Calu3 (cell line): ENCODE results near the gene KCNMB2. TPM values are rescaled to one million over a fixed set of nuclear protein-coding genes. Genes with fewer than 3 reads are reported as not detected.
"Not testable (repeated sequence)": the region's sequence is repeated elsewhere in the genome, so short reads cannot be mapped to it uniquely, and the experiment has no call there.

Experiments
- BruUV-seq: library from RNA; stranded (reverse); fragments of 400-500 nt; replicated peaks from 2 replicates; lab custom pipeline; 2021; lab: Mats Ljungman, UMichigan
- CTCF ChIA-PET: fragments of 300-600 bp; sonication (Branson Sonifier 250); formaldehyde crosslinking; loops from one replicate; lab custom pipeline; 2022; ENCODE audit warnings: antibody characterized with exemption; lab: Charles Lee
- DNase-seq: peaks from one replicate; pipeline ENCODE4 v3.0.0; 2022
- H3K27ac Mint-ChIP-seq: one replicate; pipeline ENCODE4 v1.8.0; 2022; ENCODE audit warnings: mixed read lengths; ENCODE audit not compliant: unreplicated experiment
- H3K27me3 Mint-ChIP-seq: one replicate; pipeline ENCODE4 v1.8.0; 2022; ENCODE audit warnings: mixed read lengths; ENCODE audit not compliant: unreplicated experiment
- H3K36me3 Mint-ChIP-seq: one replicate; pipeline ENCODE4 v1.8.0; 2022; ENCODE audit warnings: mild to moderate bottlenecking, moderate library complexity, mixed read lengths; ENCODE audit not compliant: insufficient read depth, unreplicated experiment
- H3K4me1 Mint-ChIP-seq: one replicate; pipeline ENCODE4 v1.8.0; 2022; ENCODE audit warnings: mild to moderate bottlenecking, low read depth, mixed read lengths; ENCODE audit not compliant: unreplicated experiment
- H3K4me3 Mint-ChIP-seq: one replicate; pipeline ENCODE4 v1.8.0; 2022; ENCODE audit warnings: mild to moderate bottlenecking, low read depth, moderate library complexity, mixed read lengths; ENCODE audit not compliant: unreplicated experiment
- H3K9me3 Mint-ChIP-seq: one replicate; pipeline ENCODE4 v1.8.0; 2022; ENCODE audit warnings: low read depth, mixed read lengths; ENCODE audit not compliant: unreplicated experiment
- CTCF ChIP-seq: fragments of 200-600 bp; IDR thresholded peaks from one replicate; pipeline ENCODE4 v1.8.0; 2022; ENCODE audit warnings: antibody characterized with exemption; ENCODE audit not compliant: unreplicated experiment
- intact Hi-C: fragments of 100-400 bp; cut with micrococcal nuclease; formaldehyde crosslinking; loops from one replicate; pipeline ENCODE4 v1.10.0; 2022; ENCODE audit not compliant: unreplicated experiment
- total RNA-seq: library from RNA; stranded (reverse); gene quantifications from 2 replicates; pipeline ENCODE4 v1.2.3, GENCODE V29; 2022

The KCNMB2 gene
- total RNA-seq, 1 experiment from 2014 or later: not detected

- DNase-seq: no peak
- CTCF ChIA-PET: no interaction called here
These were observed 9.8 kb downstream of the KCNMB2 start for GRCh38 chr3:178546079-178546478.

GRCh38 chr3:178549426-178549825, 13.2 kb downstream of the KCNMB2 start:
- intact Hi-C loops: loop anchor here (2.0 kb wide), 1 partner anchor 15 kb away; no protein-coding TSS in a partner anchor
- DNase-seq, H3K4me1 Mint-ChIP-seq, H3K27ac Mint-ChIP-seq, H3K27me3 Mint-ChIP-seq, BruUV-seq, H3K9me3 Mint-ChIP-seq, H3K4me3 Mint-ChIP-seq, H3K36me3 Mint-ChIP-seq: not testable (repeated sequence)
- CTCF ChIA-PET: interaction anchor here (0.7 kb wide), 1 partner anchor 433 kb away, joined by 6 read pairs; no protein-coding TSS in a partner anchor

More at GRCh38 chr3:178546079-178546478, 9.8 kb downstream of the KCNMB2 start:
- Mint-ChIP-seq H3K36me3 (no peaks in the 10 kb centered on the region), H3K4me1 (no peaks in the 10 kb centered on the region), H3K9me3 (no peaks in the 10 kb centered on the region), H3K4me3 (no peak overlapping the region), H3K27ac (no peak overlapping the region), H3K27me3 (no peaks in the 10 kb centered on the region)
- intact Hi-C loops: no loop called here
- BruUV-seq: no TSS peak
- TF ChIP-seq CTCF: no peak

GRCh38 chr3:178551916-178552321, 15.7 kb downstream of the KCNMB2 start:
- H3K27ac Mint-ChIP-seq: no peak overlapping the region
- intact Hi-C loops: no loop called here
- no peaks in the 10 kb centered on the region for H3K4me1 Mint-ChIP-seq
- H3K27me3 Mint-ChIP-seq: no peaks in the 10 kb centered on the region
- TF ChIP-seq CTCF: no peak
- no peaks in the 10 kb centered on the region for H3K36me3 Mint-ChIP-seq
- no TSS peak for BruUV-seq
- H3K4me3 Mint-ChIP-seq: no peak overlapping the region
- CTCF ChIA-PET: no interaction called here
- H3K9me3 Mint-ChIP-seq: peaks cover 7% of the 10 kb centered on the region
- no peak for DNase-seq

- CTCF ChIA-PET: no interaction called here
- no peak for DNase-seq
- Mint-ChIP-seq H3K4me1 (no peaks in the 10 kb centered on the region), H3K27ac (no peak overlapping the region), H3K36me3 (no peaks in the 10 kb centered on the region), H3K9me3 (peaks cover 20% of the 10 kb centered on the region), H3K4me3 (no peak overlapping the region), H3K27me3 (no peaks in the 10 kb centered on the region)
- no TSS peak for BruUV-seq
- TF ChIP-seq CTCF: no peak
- intact Hi-C loops: no loop called here
These were observed 22.4 kb downstream of the KCNMB2 start for GRCh38 chr3:178558637-178559036.

GRCh38 chr3:178560759-178561158, 24.5 kb downstream of the KCNMB2 start:
- DNase-seq: no peak
- peaks cover 18% of the 10 kb centered on the region for H3K9me3 Mint-ChIP-seq
- no peak for TF ChIP-seq CTCF
- CTCF ChIA-PET: no interaction called here
- H3K4me1 Mint-ChIP-seq: no peaks in the 10 kb centered on the region
- intact Hi-C loops: no loop called here
- no peak overlapping the region for H3K4me3 Mint-ChIP-seq
- BruUV-seq: no TSS peak
- H3K27ac Mint-ChIP-seq: no peak overlapping the region
- no peaks in the 10 kb centered on the region for H3K27me3 Mint-ChIP-seq
- H3K36me3 Mint-ChIP-seq: no peaks in the 10 kb centered on the region
